Kidney (tissue), 14 donors: ENCODE data around the gene CHSY1. TPM values are rescaled to one million over a fixed set of nuclear protein-coding genes. Genes with fewer than 3 reads are reported as not detected.

ENCODE experiments used
- DNase-seq, 5 donors: peaks; one replicate each; pipeline ENCODE4 v3.0.0-alpha.2; 2013 to 2020
- FAIRE-seq: peaks from 2 replicates; lab custom pipeline; 2012; peaks lifted over from hg19 to GRCh38; lab: Jason Lieb, UNC
- H3K27ac ChIP-seq, 2 donors: one replicate each; pipeline ENCODE4 v1.7.0; 2013; ENCODE audit warnings: low read depth in 2 of 2, low read length in 2 of 2, inconsistent platforms in 1 of 2
- H3K27me3 ChIP-seq: one replicate; pipeline ENCODE4 v1.7.1; 2013; ENCODE audit warnings: low read length, inconsistent platforms; ENCODE audit not compliant: control insufficient read depth, insufficient read depth
- H3K36me3 ChIP-seq, 3 donors: one replicate each; pipeline versions ENCODE4 v1.7.0 to v1.7.1; 2013; ENCODE audit warnings: low read length in 3 of 3, control low read depth in 1 of 3, inconsistent platforms in 1 of 3; ENCODE audit not compliant: insufficient read depth in 3 of 3, control insufficient read depth in 2 of 3
- H3K4me1 ChIP-seq, 3 donors: one replicate each; pipeline versions ENCODE4 v1.7.0 to v1.7.1; 2013; ENCODE audit warnings: low read length in 3 of 3, inconsistent platforms in 1 of 3, low read depth in 1 of 3; ENCODE audit not compliant: control insufficient read depth in 2 of 3, insufficient read depth in 2 of 3
- H3K4me3 ChIP-seq, 3 donors: one replicate each; pipeline versions ENCODE4 v1.7.0 to v1.8.1; 2013; ENCODE audit warnings: low read length in 3 of 3, control low read depth in 1 of 3, inconsistent platforms in 1 of 3
- H3K9ac ChIP-seq, 3 donors: one replicate each; pipeline versions ENCODE4 v1.7.0 to v1.7.1; 2013; ENCODE audit warnings: low read length in 3 of 3, control low read depth in 1 of 3, inconsistent platforms in 1 of 3
- H3K9me3 ChIP-seq, 3 donors: one replicate each; pipeline versions ENCODE4 v1.7.0 to v1.7.1; 2013; ENCODE audit warnings: low read length in 3 of 3, control low read depth in 1 of 3, inconsistent platforms in 1 of 3; ENCODE audit not compliant: control insufficient read depth in 2 of 3, insufficient read depth in 1 of 3
- intact Hi-C: fragments of 100-400 bp; cut with DNase I; formaldehyde crosslinking; loops from one replicate; pipeline ENCODE4 v1.11.1; 2022
- polyA plus RNA-seq: library from polyadenylated mRNA; stranded (reverse); fragments of 350-450 nt; fragmentation: Illumina TruSeq; extraction: RNeasy Lipid Tissue Mini Kit (QIAGEN cat#74804); gene quantifications from one replicate; pipeline ENCODE4 v1.2.3, GENCODE V29; 2014; ENCODE audit warnings: low read depth, low replicate concordance; ENCODE audit not compliant: insufficient read depth
- total RNA-seq: library from RNA; stranded (reverse); fragmentation: NEBNext Ultra II Directional; extraction: Animal tissue kit (Norgen Biotek cat#: 25700); gene quantifications from one replicate; pipeline ENCODE4 v1.2.1, GENCODE V29; 2021
- TF ChIP-seq, protein P1 (sequence below): IDR thresholded peaks from 3 replicates; pipeline ENCODE4 v1.5.1; 2012; ENCODE audit warnings: mild to moderate bottlenecking, moderate library complexity, borderline replicate concordance; ENCODE audit not compliant: insufficient read depth; ENCODE audit errors: extremely low read depth
- donor health status: control.
- donor health status: control.
- donor health status: control.
- donor health status: control.
- donor health status: control.
- donor health status: DM: yes; HTN: yes; CAD: no.
- donor health status: Normal renal cell carcinoma (clear cell type).

The CHSY1 gene
- total and polyA plus RNA-seq, 2 donors from 2014 or later, result 7.2 to 41.6 TPM

DNA sequence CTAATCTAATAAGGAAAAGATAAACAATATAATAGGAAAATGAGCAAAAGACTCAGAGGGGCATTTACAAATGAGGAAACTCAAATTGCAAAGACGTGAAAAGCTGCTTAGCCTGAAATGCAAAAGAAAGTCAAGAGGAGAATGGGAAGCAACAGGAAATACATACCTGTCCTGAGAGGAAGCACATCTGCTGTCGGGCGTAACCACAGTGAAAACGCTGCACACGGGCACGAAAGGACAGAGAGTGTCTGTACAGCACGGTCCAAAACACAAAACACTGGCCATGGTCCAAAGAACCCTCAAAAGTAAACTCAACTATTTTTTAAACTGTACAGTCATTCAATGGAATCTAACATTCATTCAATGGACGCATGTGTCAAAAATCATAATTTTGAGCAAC lies 100.6 kb downstream of the CHSY1 start:
- intact Hi-C loops, result no loop called here
- Histone ChIP-seq H3K4me3 (no peak overlapping the region), H3K9ac (no peak overlapping the region), H3K27me3 (no peaks in the 10 kb centered on the region), H3K9me3 (no peaks in the 10 kb centered on the region), H3K4me1 (no peaks in the 10 kb centered on the region), H3K36me3 (no peaks in the 10 kb centered on the region), H3K27ac (no peak overlapping the region)
- TF ChIP-seq, protein P1, sequence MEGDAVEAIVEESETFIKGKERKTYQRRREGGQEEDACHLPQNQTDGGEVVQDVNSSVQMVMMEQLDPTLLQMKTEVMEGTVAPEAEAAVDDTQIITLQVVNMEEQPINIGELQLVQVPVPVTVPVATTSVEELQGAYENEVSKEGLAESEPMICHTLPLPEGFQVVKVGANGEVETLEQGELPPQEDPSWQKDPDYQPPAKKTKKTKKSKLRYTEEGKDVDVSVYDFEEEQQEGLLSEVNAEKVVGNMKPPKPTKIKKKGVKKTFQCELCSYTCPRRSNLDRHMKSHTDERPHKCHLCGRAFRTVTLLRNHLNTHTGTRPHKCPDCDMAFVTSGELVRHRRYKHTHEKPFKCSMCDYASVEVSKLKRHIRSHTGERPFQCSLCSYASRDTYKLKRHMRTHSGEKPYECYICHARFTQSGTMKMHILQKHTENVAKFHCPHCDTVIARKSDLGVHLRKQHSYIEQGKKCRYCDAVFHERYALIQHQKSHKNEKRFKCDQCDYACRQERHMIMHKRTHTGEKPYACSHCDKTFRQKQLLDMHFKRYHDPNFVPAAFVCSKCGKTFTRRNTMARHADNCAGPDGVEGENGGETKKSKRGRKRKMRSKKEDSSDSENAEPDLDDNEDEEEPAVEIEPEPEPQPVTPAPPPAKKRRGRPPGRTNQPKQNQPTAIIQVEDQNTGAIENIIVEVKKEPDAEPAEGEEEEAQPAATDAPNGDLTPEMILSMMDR, result no peak
- DNase-seq (no peak), FAIRE-seq (no peak)

DNA sequence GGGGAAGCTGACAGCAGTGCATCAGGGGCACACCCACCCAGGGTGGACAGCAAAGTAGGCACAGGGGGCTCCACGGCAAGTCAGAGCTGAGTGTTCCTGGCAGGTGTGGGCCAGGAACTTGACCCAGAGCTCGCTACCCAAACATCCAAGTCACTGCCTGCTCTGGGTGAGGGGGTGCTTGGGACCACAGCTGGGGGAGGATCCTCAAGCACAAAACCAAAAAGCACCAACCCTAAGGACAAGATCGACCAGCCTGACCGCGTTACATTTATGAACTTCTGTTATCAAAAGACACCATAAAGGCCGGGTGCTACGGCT lies 101.2 kb downstream of the CHSY1 start:
- FAIRE-seq, result no peak
- Histone ChIP-seq H3K4me3 (no peak overlapping the region), H3K9me3 (no peaks in the 10 kb centered on the region), H3K9ac (no peak overlapping the region), H3K27ac (no peak overlapping the region), H3K27me3 (no peaks in the 10 kb centered on the region), H3K4me1 (no peaks in the 10 kb centered on the region), H3K36me3 (no peaks in the 10 kb centered on the region)
- DNase-seq, result no peak
- intact Hi-C loops, result no loop called here
- TF ChIP-seq, protein P1, result no peak

DNA sequence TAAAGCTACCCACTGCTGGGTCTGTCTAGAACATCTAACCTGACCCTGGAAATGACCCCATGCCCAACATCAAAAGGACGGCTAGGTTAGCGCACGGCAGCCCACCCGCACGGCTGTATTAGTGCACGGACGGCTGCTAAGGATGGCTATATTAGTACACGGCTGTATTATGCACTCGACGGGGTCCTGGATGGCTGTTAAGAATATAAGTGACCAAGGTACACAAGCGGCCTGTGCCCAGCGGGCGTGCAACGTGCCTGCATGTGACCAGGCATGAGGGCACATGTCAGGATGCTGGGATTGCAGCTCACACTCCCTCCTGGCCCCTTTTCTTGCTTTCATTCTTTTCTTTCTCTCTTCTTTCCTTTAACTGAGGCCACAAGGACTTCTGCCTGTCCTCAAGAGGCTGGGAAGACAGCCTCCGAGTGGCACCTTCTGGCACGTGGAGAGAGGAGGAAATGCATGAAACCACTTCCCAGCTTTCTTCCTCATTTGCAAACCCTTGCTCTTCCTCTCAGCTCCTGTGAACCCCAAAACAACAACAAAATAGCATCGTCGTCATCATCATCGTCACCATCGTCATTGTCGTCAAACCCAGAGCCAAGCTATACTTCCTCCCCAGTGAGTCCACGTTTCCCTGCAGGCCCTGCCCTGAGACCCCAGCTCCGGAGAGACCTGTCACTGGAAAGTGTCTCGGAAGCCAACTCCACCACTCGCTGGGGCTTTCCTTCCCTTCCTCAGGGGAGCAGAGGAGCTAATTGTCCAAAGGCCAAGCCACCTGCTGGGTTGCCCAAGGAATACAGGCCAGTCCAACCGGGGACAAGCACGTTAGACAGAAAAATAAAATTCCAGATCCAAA lies 101.8 kb downstream of the CHSY1 start:
- intact Hi-C loops, result no loop called here
- no peaks in the 10 kb centered on the region for H3K27me3 ChIP-seq
- DNase-seq (no peak), FAIRE-seq (no peak)
- no peak overlapping the region for H3K27ac ChIP-seq
- H3K36me3 ChIP-seq, result no peaks in the 10 kb centered on the region
- no peaks in the 10 kb centered on the region for H3K4me1 ChIP-seq
- H3K9me3 ChIP-seq, result no peaks in the 10 kb centered on the region
- H3K4me3 ChIP-seq, result no peak overlapping the region
- no peak overlapping the region for H3K9ac ChIP-seq
- TF ChIP-seq, protein P1, result no peak
